Choroid plexus epithelial cell (primary cell): ENCODE measurements around the gene LYPD1.

ENCODE experiments used
- DNase-seq: peaks from one replicate; pipeline ENCODE4 v3.0.0-alpha.2; 2010; ENCODE audit warnings: low read depth
- H3K4me3 ChIP-seq: 2 replicates; pipeline ENCODE4 v1.5.1; 2011; ENCODE audit warnings: low read depth, mild to moderate bottlenecking, control low read depth, low read length, moderate library complexity
- TF ChIP-seq, protein P1 (sequence below): conservative IDR thresholded peaks from 2 replicates; pipeline ENCODE4 v1.5.1; 2011; ENCODE audit warnings: low read depth, mild to moderate bottlenecking, control low read depth, inconsistent platforms, low read length, moderate library complexity

LYPD1 gene

DNA sequence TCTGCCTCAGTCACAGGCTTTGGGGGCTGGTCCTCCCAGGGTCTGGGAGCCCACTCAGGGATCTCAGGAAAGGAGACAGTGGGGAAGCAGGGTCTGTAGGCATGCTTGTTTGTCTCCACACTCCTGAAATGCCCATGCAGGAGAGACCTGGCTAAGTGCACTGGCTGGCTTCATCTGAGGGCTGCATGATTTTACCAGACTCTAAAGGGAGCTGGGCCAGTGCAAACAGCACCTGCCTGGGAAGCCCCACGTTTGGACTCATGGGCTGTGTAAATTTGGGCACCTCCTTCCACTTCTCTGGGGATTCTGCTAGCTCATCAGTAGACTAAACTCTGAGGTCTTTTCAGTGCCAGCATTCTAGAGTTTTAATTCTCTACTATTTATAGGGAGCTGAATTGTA lies 33.7 kb downstream of the LYPD1 start:
- no peak for DNase-seq
- no peak overlapping the region for H3K4me3 ChIP-seq
- TF ChIP-seq, protein P1, sequence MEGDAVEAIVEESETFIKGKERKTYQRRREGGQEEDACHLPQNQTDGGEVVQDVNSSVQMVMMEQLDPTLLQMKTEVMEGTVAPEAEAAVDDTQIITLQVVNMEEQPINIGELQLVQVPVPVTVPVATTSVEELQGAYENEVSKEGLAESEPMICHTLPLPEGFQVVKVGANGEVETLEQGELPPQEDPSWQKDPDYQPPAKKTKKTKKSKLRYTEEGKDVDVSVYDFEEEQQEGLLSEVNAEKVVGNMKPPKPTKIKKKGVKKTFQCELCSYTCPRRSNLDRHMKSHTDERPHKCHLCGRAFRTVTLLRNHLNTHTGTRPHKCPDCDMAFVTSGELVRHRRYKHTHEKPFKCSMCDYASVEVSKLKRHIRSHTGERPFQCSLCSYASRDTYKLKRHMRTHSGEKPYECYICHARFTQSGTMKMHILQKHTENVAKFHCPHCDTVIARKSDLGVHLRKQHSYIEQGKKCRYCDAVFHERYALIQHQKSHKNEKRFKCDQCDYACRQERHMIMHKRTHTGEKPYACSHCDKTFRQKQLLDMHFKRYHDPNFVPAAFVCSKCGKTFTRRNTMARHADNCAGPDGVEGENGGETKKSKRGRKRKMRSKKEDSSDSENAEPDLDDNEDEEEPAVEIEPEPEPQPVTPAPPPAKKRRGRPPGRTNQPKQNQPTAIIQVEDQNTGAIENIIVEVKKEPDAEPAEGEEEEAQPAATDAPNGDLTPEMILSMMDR: no peak

DNA sequence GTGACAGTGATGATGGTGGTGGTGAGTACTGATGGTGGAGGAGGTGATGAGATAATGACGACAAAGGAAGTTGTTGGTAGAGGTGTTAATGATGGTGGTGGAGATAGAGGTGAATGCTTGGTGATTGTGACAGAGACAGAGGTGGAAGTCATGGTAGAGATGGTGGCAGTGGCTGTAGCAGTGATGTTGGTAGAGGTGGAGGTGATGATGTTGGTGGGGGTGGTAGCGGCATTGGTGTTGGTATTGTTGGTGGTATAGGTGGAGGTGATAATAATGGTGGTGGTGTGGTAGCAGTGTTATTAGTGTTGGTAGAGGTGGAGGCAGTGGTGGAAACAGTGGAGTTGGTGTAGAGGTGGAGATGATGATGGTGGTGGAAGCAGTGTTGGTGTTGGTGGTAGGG lies 36.4 kb downstream of the LYPD1 start:
- TF ChIP-seq, protein P1: no peak
- H3K4me3 ChIP-seq: no peak overlapping the region
- DNase-seq: no peak

DNA sequence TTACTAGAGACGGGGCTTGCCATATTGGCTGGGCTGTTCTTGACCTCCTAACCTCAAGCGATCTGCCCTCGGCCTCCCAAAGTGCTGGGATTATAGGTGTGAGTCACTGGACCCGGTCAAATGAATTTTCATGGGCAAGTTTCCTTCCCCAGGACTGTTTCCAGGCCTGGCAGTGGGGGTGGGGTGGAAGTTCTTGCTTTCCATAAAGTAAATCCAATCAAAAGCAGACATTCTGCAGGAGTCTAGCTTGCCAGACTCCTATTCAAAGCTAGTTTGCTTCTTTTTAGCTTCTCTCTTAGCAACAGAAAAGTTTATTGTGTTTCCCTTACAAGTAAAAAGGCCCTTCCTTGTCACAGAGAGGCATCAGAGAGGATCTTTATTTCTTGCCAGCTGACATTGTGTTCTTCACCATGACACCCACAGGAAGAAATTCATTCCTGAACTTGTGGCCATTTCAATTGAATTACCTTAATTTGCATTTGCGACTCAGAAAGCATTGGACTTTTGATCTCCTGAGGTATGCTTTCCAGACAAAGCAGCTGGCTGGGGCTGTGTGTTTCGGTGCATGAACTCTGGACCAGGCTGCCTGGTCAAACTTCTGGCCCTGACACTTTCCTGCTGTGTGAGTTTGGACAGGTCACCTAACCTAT lies 37.9 kb downstream of the LYPD1 start:
- TF ChIP-seq, protein P1: no peak
- DNase-seq: no peak
- H3K4me3 ChIP-seq: no peak overlapping the region

DNA sequence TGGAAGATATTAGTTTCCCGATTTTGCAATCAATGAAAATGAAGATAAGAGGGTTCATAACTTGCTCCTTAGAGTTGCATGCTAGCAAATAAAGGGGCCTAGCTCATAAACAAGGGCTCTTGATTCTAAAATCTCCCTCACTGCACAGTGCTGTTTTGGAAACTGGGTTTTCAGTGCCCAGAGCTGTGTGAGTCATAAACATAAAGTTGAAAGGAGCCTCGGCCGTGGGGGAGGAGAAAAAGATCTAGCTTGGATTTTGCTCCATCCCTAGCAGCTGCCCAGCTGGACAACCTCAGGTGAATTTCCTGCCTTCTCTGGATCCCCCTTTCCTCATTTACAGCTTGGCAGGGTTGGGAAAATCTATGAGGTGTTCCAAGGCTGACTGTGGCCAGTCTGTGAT lies 42.5 kb downstream of the LYPD1 start:
- TF ChIP-seq, protein P1: no peak
- no peak overlapping the region for H3K4me3 ChIP-seq

DNA sequence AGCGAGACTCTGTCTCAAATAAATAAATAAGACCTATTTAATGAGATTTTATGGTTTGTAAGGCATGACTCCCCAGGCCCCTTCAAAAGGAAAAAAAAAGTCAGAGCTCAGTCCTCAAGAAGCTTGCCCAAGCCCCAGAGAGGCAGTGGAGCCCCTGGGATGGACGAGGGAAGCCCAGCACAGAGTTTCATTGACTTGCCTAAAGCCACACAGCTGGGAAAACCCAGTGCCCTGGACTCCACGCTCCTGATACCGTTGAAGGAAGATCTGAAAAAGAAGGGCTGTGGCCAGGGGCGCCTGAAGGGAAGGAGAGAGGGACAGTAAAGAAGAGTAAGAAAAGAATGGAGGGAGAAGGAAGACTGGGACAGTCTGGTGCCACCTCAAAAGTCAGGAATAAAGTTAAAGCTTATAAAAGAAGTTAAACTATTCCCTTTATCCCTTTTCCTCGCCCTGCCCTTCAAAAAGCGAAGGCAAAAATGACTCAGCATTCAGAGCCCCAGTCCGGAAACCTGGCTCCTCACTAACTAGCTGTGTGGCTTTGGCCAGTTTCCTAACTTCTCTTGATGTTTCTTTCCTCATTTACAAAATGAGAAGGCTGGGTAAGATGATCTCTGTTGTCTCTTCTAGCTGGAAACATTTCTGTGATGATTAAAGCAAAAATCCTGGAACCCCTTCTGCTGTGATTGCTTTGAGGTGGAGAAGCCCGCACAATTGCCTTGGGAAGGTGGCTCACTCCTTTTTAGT lies 46.7 kb downstream of the LYPD1 start:
- TF ChIP-seq, protein P1: no peak
- H3K4me3 ChIP-seq: no peak overlapping the region
- peak; percentile 30 for DNase-seq

More for the DNA sequence above, 42.5 kb downstream of the LYPD1 start:
- no peak for DNase-seq

DNA sequence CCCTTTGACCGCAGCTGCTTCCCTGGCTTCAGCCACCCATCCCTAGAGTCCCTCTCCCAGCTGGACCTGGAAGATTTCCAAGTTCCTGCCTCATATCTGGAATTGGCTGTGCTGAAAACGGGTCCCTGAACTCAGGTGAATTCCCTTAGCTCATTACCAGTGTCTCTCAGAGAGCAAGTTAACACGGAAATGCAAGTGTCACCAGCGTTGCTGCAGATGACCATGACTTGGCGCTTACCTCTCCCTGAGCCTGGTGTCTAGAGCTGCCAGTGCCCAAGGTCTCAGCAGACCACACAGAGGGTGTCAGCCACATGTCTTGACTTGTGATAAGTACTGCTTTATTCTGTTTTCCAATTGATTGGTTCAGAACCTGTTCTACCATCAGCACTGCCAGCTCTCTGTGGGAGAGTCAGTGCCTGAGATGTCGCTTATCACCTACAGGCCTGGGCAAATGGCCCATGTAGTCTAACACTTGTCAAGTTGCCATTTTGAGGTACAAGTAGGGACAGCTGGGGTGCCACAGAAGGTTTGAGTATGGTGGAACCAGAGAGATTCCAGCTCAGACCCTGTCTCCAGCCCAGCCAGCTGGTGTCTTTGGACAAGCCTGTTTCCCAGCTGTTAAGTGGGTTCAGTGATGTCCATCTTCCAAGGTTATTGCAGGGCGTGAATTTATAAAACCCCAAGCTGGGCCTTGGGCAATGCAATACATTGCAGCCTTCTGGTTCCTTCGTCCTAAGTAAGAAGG lies 48.7 kb downstream of the LYPD1 start:
- no peak overlapping the region for H3K4me3 ChIP-seq
- TF ChIP-seq, protein P1: no peak
- no peak for DNase-seq
